Measurements from ENCODE around the gene ABCC11. TPM values are rescaled to one million over a fixed set of nuclear protein-coding genes. Genes with fewer than 3 reads are reported as not detected.
A peak's percentile ranks its signal among the peaks of the same experiment; 100 is the strongest.

Gene ABCC11
- total and polyA plus RNA-seq, 2 of the 13 experiments (the other 11 are each of a cell fraction or from before 2014, with no cell fraction given): 1.0 to 1.4 TPM

DNA sequence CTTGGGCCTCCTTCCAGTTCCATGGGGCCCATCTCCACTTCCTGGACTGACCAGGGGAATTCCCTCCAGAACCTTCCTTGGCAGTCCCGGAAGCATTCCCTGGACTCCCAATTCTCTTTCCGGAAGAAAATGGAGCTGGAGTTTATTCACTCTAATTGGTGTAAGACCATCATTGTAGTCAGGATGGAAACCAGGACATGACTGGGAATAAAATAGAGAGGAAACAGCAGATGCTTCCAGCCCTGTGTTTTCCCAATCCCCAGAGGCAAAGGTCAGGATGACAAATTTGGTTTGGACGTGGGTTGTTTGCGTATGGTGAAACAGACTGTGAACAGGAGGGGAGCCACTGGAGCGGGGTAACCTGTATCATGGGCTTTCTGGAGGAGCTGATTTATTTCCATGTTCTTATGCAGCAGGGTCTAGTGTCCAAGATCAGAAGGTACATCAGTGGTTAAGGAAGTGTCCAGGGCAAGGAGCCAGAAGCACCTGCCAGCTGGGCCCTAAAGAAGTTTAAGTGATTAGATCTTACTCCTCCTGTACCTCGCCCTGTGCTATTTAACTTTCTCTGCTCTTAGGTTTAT is 11.7 kb downstream of the ABCC11 start (continued):
- TF ChIP-seq, protein P1, sequence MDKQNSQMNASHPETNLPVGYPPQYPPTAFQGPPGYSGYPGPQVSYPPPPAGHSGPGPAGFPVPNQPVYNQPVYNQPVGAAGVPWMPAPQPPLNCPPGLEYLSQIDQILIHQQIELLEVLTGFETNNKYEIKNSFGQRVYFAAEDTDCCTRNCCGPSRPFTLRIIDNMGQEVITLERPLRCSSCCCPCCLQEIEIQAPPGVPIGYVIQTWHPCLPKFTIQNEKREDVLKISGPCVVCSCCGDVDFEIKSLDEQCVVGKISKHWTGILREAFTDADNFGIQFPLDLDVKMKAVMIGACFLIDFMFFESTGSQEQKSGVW (CRISPR knock-in tag; IDR thresholded peaks at IDR 0.05; ENCODE audit: borderline replicate concordance): no peak
- TF ChIP-seq HNRNPL (IDR thresholded peaks at IDR 0.05; ENCODE audit: low read depth, low read length) (no peak), GATAD1 (CRISPR knock-in tag; IDR thresholded peaks at IDR 0.05) (peak; percentile 77), FOXC1 (CRISPR knock-in tag; IDR thresholded peaks at IDR 0.05; ENCODE audit: borderline replicate concordance) (0 out of 2 replicates have a peak, but pooled peaks have one; percentile 32), EHMT2 (IDR thresholded peaks at IDR 0.05; ENCODE audit: borderline replicate concordance, low read depth, low read length) (no peak; the same call in 1 of the 2 replicates), ZNF792 (CRISPR knock-in tag; IDR thresholded peaks at IDR 0.05) (0 out of 2 replicates have a peak, but pooled peaks have one; percentile 51), SRSF4 (IDR thresholded peaks at IDR 0.05; ENCODE audit: low read depth, low read length, poor library complexity, severe bottlenecking) (no peak), MEF2D (CRISPR knock-in tag; IDR thresholded peaks at IDR 0.05) (peak; percentile 84), MYNN (CRISPR knock-in tag; IDR thresholded peaks at IDR 0.05; ENCODE audit: low read depth) (no peak), TBX2 (CRISPR knock-in tag; IDR thresholded peaks at IDR 0.05; ENCODE audit: borderline replicate concordance) (peak; percentile 63), ZNF33B (CRISPR knock-in tag; IDR thresholded peaks at IDR 0.05) (no peak), MIER3 (CRISPR knock-in tag; IDR thresholded peaks at IDR 0.05; ENCODE audit: borderline replicate concordance) (peak; percentile 66), YEATS4 (CRISPR knock-in tag; IDR thresholded peaks at IDR 0.05; ENCODE audit: borderline replicate concordance) (peak; percentile 51; the same call in 1 of the 2 replicates), ZNF496 (CRISPR knock-in tag; IDR thresholded peaks at IDR 0.05; ENCODE audit: insufficient replicate concordance) (no peak), SAFB2 (CRISPR knock-in tag; IDR thresholded peaks at IDR 0.05; ENCODE audit: borderline replicate concordance, low read depth) (no peak)
- TF ChIP-seq, protein P2, sequence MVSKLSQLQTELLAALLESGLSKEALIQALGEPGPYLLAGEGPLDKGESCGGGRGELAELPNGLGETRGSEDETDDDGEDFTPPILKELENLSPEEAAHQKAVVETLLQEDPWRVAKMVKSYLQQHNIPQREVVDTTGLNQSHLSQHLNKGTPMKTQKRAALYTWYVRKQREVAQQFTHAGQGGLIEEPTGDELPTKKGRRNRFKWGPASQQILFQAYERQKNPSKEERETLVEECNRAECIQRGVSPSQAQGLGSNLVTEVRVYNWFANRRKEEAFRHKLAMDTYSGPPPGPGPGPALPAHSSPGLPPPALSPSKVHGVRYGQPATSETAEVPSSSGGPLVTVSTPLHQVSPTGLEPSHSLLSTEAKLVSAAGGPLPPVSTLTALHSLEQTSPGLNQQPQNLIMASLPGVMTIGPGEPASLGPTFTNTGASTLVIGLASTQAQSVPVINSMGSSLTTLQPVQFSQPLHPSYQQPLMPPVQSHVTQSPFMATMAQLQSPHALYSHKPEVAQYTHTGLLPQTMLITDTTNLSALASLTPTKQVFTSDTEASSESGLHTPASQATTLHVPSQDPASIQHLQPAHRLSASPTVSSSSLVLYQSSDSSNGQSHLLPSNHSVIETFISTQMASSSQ (IDR thresholded peaks at IDR 0.05; ENCODE audit: low read depth): no peak
- TF ChIP-seq, protein P2 (CRISPR knock-in tag; IDR thresholded peaks at IDR 0.05; ENCODE audit: borderline replicate concordance): no peak
- TF ChIP-seq, protein P3, sequence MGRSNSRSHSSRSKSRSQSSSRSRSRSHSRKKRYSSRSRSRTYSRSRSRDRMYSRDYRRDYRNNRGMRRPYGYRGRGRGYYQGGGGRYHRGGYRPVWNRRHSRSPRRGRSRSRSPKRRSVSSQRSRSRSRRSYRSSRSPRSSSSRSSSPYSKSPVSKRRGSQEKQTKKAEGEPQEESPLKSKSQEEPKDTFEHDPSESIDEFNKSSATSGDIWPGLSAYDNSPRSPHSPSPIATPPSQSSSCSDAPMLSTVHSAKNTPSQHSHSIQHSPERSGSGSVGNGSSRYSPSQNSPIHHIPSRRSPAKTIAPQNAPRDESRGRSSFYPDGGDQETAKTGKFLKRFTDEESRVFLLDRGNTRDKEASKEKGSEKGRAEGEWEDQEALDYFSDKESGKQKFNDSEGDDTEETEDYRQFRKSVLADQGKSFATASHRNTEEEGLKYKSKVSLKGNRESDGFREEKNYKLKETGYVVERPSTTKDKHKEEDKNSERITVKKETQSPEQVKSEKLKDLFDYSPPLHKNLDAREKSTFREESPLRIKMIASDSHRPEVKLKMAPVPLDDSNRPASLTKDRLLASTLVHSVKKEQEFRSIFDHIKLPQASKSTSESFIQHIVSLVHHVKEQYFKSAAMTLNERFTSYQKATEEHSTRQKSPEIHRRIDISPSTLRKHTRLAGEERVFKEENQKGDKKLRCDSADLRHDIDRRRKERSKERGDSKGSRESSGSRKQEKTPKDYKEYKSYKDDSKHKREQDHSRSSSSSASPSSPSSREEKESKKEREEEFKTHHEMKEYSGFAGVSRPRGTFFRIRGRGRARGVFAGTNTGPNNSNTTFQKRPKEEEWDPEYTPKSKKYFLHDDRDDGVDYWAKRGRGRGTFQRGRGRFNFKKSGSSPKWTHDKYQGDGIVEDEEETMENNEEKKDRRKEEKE (IDR thresholded peaks at IDR 0.05): no peak
- TF ChIP-seq, protein P4, sequence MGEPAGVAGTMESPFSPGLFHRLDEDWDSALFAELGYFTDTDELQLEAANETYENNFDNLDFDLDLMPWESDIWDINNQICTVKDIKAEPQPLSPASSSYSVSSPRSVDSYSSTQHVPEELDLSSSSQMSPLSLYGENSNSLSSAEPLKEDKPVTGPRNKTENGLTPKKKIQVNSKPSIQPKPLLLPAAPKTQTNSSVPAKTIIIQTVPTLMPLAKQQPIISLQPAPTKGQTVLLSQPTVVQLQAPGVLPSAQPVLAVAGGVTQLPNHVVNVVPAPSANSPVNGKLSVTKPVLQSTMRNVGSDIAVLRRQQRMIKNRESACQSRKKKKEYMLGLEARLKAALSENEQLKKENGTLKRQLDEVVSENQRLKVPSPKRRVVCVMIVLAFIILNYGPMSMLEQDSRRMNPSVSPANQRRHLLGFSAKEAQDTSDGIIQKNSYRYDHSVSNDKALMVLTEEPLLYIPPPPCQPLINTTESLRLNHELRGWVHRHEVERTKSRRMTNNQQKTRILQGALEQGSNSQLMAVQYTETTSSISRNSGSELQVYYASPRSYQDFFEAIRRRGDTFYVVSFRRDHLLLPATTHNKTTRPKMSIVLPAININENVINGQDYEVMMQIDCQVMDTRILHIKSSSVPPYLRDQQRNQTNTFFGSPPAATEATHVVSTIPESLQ (CRISPR knock-in tag; conservative IDR thresholded peaks at IDR 0.05): no peak

Measured in HepG2 (cell line).